CD4-positive, alpha-beta T cell treated with Interleukin-17A for 4 hours (primary cell): ENCODE data around the gene MRPS14.
A peak's percentile ranks its signal among the peaks of the same experiment; 100 is the strongest.

Experiments used
- DNase-seq: peaks from one replicate; pipeline ENCODE4 v3.0.0-alpha.2; 2020; ENCODE audit warnings: mixed read lengths

Gene MRPS14

GRCh38 chr1:174976436-174977108, 46.7 kb downstream of the MRPS14 start:
- peak; percentile 34 for DNase-seq

GRCh38 chr1:174975764-174976163, 47.5 kb downstream of the MRPS14 start:
- DNase-seq = no peak

- DNase-seq = no peak
Measured at GRCh38 chr1:174974711-174975119, 48.5 kb downstream of the MRPS14 start.

- no peak for DNase-seq
Measured at GRCh38 chr1:174971902-174972301, 51.3 kb downstream of the MRPS14 start.

GRCh38 chr1:174971466-174971865, 51.8 kb downstream of the MRPS14 start:
- no peak for DNase-seq

GRCh38 chr1:174969977-174970376, 53.2 kb downstream of the MRPS14 start:
- DNase-seq = no peak

GRCh38 chr1:174968750-174969244, 54.4 kb downstream of the MRPS14 start:
- peak; percentile 46 for DNase-seq

- DNase-seq = no peak
Measured at GRCh38 chr1:174967845-174968705, 55.1 kb downstream of the MRPS14 start.

GRCh38 chr1:174966008-174966572, 57.1 kb downstream of the MRPS14 start:
- DNase-seq = no peak

- peak; percentile 60 for DNase-seq
Measured at GRCh38 chr1:174965362-174966007, 57.7 kb downstream of the MRPS14 start.

GRCh38 chr1:174964972-174965361, 58.3 kb downstream of the MRPS14 start:
- DNase-seq = peak; percentile 27

- peak; percentile 36 for DNase-seq
Measured at GRCh38 chr1:174964261-174964971, 58.8 kb downstream of the MRPS14 start.

- peak; percentile 25 for DNase-seq
Measured at GRCh38 chr1:174963529-174964125, 59.6 kb downstream of the MRPS14 start.
